Adrenal gland (tissue), 12 donors: ENCODE results near the gene UST. TPM values are rescaled to one million over a fixed set of nuclear protein-coding genes. Genes with fewer than 3 reads are reported as not detected.
A peak's percentile ranks its signal among the peaks of the same experiment; 100 is the strongest.

Source experiments
- DNase-seq, 7 donors: peaks; one replicate each; pipeline ENCODE4 v3.0.0-alpha.2; 2019 to 2020
- H3K27ac ChIP-seq, 5 donors: fragments of 200-600 bp; sonication (generic) in 4 of 5; 1 replicate in 3 of 5; 2 replicates in 2 of 5; pipeline versions ENCODE4 v1.5.1 to v1.8.0; 2016 to 2020; ENCODE audit warnings: mild to moderate bottlenecking in 1 of 5
- H3K27me3 ChIP-seq: fragments of 200-600 bp; 2 replicates; pipeline ENCODE4 v1.8.0; 2021
- H3K36me3 ChIP-seq, 2 donors: fragments of 200-600 bp; replicated peaks in 1 of 2; 1 replicate in 1 of 2; 2 replicates in 1 of 2; pipeline versions ENCODE4 v1.5.1 to v1.8.0; 2018 to 2022
- H3K4me1 ChIP-seq, 2 donors: fragments of 200-600 bp; replicated peaks in 1 of 2; 1 replicate in 1 of 2; 2 replicates in 1 of 2; pipeline versions ENCODE4 v1.5.1 to v1.8.0; 2018 to 2021
- H3K4me3 ChIP-seq, 4 donors: fragments of 200-600 bp; sonication (generic) in 3 of 4; one replicate each; pipeline ENCODE4 v1.5.1; 2016 to 2018
- H3K9me3 ChIP-seq, 3 donors: fragments of 200-600 bp; sonication (generic) in 1 of 3; replicated peaks in 1 of 3; 1 replicate in 2 of 3; 2 replicates in 1 of 3; pipeline versions ENCODE4 v1.5.1 to v1.8.0; 2016 to 2021
- POLR2A ChIP-seq, 2 donors: fragments of 450-650 bp; IDR thresholded peaks; one replicate each; pipeline ENCODE4 v1.6.1; 2017; ENCODE audit warnings: antibody characterized with exemption in 2 of 2, mild to moderate bottlenecking in 2 of 2, moderate library complexity in 1 of 2
- WGBS, 4 donors: extraction: QIAGEN DNeasy Blood & Tissue Kit in 2 of 4; methylation state at CpG; one replicate each; pipeline versions ENCODE4 v1.1.5 to v1.1.7; 2013 to 2017; 5-methylcytosine and 5-hydroxymethylcytosine counted together
- intact Hi-C, 2 donors: fragments of 100-400 bp; cut with DNase I; formaldehyde crosslinking; loops; one replicate each; pipeline versions ENCODE4 v1.14.1 to v1.15.0; 2022 to 2023
- polyA plus RNA-seq, 3 donors: library from polyadenylated mRNA; stranded (reverse); fragments of 200-250 nt in 2 of 3; fragments of 350-450 nt in 1 of 3; fragmentation: Illumina TruSeq in 1 of 3; extraction: RNeasy Lipid Tissue Mini Kit (QIAGEN cat#74804) in 1 of 3; gene quantifications; one replicate each; pipeline ENCODE4 v1.2.3, GENCODE V29; 2013 to 2014
- total RNA-seq, 9 donors: library from RNA; depleted of rRNA in 4 of 9; stranded (reverse); fragments of >200 nt in 4 of 9; fragments of 120-200 nt in 1 of 9; fragmentation: NEBNext Ultra II Directional in 1 of 9; extraction: Animal tissue kit (Norgen Biotek cat#: 25700) in 1 of 9; gene quantifications; one replicate each; pipeline versions ENCODE4 v1.1.0 to v1.2.4, GENCODE V29; 2013 to 2023
- TF ChIP-seq, protein P1 (sequence below), 6 experiments: fragments of 450-650 bp in 4 of 6; fragments of 200-600 bp in 2 of 6; sonication (generic) in 1 of 6; IDR thresholded peaks; 1 replicate in 5 of 6; 2 replicates in 1 of 6; pipeline versions ENCODE4 v1.5.1 to v1.8.0; 2016 to 2021; ENCODE audit warnings: antibody characterized with exemption in 6 of 6, mild to moderate bottlenecking in 2 of 6, moderate library complexity in 1 of 6
- donor health status: healthy with polysubstance abuse.
- donor health status: Bipolar disorder and iron deficiency.
- donor health status: DM: yes; HTN: yes; CAD: no.
- donor health status: DM: no; HTN: no; CAD: no.
- donor health status: DM: no; HTN: no; CAD: no.
- donor health status: DM: yes; HTN: yes; CAD: no.

Gene UST
- total and polyA plus RNA-seq, 12 donors, result 5.9 to 37.4 (median 18.3) TPM

DNA sequence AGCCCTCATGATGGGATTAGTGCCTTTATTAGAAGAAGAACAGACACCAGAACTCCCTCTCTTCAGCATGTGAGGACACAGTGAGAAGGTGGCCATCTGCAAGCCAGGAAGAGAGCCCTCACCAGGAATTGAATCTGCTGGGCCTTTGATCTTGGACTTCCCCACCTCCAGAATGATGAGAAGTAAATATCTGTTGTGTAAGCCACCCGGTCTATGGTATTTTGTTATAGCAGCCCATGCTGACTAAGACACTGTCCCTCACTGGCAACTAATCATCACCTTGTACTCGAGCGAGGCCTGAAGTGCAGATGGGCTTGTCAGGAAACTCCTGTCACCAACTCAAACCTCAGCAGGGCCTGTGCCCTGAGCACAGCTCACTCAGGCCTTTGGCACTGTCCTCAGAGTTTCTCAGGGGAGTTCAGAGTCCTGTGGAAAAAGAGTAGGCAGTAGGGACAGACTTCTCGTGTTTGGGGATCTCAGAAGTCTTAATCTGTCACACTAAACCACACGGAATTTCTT, 62.0 kb downstream of the UST start:
- 83 to 94% (median 89%) methylated on average over 5 of the region's 5 CpGs for WGBS, 4 donors
- Histone ChIP-seq H3K27ac (no peak overlapping the region), H3K27me3 (no peaks in the 10 kb centered on the region), H3K4me1 (peaks cover 0 to 8% of the 10 kb centered on the region in 2 donors), H3K4me3 (no peak overlapping the region), H3K9me3 (no peaks in the 10 kb centered on the region), H3K36me3 (no peaks in the 10 kb centered on the region)
- no peak for DNase-seq
- intact Hi-C loops, result no loop called here
- TF ChIP-seq, protein P1, sequence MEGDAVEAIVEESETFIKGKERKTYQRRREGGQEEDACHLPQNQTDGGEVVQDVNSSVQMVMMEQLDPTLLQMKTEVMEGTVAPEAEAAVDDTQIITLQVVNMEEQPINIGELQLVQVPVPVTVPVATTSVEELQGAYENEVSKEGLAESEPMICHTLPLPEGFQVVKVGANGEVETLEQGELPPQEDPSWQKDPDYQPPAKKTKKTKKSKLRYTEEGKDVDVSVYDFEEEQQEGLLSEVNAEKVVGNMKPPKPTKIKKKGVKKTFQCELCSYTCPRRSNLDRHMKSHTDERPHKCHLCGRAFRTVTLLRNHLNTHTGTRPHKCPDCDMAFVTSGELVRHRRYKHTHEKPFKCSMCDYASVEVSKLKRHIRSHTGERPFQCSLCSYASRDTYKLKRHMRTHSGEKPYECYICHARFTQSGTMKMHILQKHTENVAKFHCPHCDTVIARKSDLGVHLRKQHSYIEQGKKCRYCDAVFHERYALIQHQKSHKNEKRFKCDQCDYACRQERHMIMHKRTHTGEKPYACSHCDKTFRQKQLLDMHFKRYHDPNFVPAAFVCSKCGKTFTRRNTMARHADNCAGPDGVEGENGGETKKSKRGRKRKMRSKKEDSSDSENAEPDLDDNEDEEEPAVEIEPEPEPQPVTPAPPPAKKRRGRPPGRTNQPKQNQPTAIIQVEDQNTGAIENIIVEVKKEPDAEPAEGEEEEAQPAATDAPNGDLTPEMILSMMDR (IDR thresholded peaks at IDR 0.05), result no peak
- no peak for TF ChIP-seq POLR2A (IDR thresholded peaks at IDR 0.05)

DNA sequence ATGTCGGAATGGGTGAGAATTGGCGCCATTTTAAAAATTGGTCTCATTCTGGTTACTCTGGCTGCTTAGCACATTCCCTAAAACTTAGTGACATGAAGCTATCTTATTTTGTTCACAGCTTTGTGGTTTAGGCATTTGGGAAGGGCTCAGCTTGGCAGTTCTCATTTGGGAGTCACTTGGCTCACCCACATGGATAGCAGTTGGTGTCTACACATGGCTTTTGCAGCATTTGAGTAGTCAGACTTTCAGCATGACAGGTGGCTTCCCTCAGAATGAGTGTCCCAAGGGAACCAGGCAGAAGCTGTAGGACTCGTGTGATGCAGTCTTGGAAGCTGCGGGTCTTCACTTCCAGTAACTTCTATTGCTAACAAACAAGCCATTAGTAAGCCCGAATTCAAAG, 64.6 kb downstream of the UST start:
- intact Hi-C loops, result no loop called here
- Histone ChIP-seq H3K4me1 (no peaks in the 10 kb centered on the region), H3K9me3 (no peaks in the 10 kb centered on the region), H3K4me3 (no peak overlapping the region), H3K36me3 (no peaks in the 10 kb centered on the region), H3K27ac (no peak overlapping the region), H3K27me3 (no peaks in the 10 kb centered on the region)
- TF ChIP-seq, protein P1 (IDR thresholded peaks at IDR 0.05), result no peak
- TF ChIP-seq POLR2A (IDR thresholded peaks at IDR 0.05), result no peak
- DNase-seq, result no peak
- 76 to 91% (median 81%) methylated on average over 5 of the region's 5 CpGs for WGBS, 4 donors

DNA sequence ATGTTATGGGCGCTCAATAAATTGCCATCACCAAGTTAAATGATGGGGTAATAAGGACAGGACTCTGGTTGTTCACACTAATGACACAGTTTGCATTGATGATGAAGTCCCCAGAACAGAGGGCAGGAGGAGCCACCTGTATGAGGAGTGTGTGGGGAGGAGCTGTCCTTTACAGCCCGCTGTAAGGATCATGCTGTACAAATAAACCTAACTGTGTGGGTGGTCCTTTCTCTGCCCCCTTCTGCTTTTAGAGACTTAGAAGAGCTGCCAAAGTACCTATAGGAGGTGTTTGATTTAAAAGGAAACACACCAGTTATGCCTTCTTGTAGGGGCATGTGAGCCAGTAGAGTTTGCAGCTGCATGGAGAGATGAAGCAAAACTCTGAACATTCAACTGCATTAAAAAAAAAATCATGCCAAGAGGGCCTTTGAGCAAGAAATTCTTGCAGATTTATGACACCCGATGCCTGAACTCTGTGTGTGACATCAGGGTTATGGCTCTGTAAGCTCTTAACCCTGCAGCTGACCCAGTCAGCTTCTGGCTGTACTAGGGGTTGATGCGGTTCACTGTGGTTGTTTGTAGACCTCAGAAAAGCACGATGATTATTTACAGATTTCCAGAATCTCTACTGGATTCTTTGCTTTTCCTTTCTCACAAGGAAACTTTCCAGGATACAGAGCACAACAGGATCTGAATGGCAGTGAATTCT, 67.4 kb downstream of the UST start:
- DNase-seq, result peak in 1 of 7 donors; percentile 28
- no peak overlapping the region for H3K27ac ChIP-seq
- TF ChIP-seq, protein P1 (IDR thresholded peaks at IDR 0.05), result no peak
- TF ChIP-seq POLR2A (IDR thresholded peaks at IDR 0.05), result no peak
- H3K4me1 ChIP-seq, result no peaks in the 10 kb centered on the region
- no peak overlapping the region for H3K4me3 ChIP-seq
- WGBS, 4 donors, result 46 to 62% (median 55%) methylated on average over 5 of the region's 5 CpGs
- no peaks in the 10 kb centered on the region for H3K36me3 ChIP-seq
- no peaks in the 10 kb centered on the region for H3K27me3 ChIP-seq
- H3K9me3 ChIP-seq, result no peaks in the 10 kb centered on the region
- intact Hi-C loops, result no loop called here

DNA sequence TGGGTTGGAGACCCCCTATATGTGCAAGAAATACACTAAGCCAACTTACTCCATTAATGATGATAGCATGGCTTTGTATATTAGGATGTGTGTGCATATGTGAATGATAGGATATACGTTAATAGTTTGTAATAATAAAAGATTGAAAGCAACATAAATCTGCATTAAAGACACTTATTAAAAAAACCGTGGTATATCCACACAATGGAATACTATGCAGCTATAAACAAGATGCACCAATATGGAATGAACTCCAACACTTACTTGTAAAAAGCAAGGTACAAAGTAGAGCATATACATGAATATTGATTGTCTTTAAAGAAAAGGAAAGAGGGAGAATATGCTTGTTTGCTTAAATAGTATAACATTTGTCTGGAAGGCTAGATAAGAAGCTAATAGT, 68.0 kb downstream of the UST start:
- WGBS, 4 donors, result 89 to 99% (median 94%) methylated on average over 2 of the region's 2 CpGs
- TF ChIP-seq, protein P1 (IDR thresholded peaks at IDR 0.05), result no peak
- TF ChIP-seq POLR2A (IDR thresholded peaks at IDR 0.05), result no peak
- DNase-seq, result no peak

More for the DNA sequence above, 68.0 kb downstream of the UST start:
- intact Hi-C loops, result no loop called here
- Histone ChIP-seq H3K27ac (no peak overlapping the region), H3K4me3 (no peak overlapping the region), H3K4me1 (no peaks in the 10 kb centered on the region), H3K36me3 (no peaks in the 10 kb centered on the region), H3K27me3 (no peaks in the 10 kb centered on the region), H3K9me3 (no peaks in the 10 kb centered on the region)
